Measurements from ENCODE around the gene SMAP1.
"Not testable (repeated sequence)": the region's sequence is repeated elsewhere in the genome, so short reads cannot be mapped to it uniquely, and the experiment has no call there.

Gene SMAP1

DNA sequence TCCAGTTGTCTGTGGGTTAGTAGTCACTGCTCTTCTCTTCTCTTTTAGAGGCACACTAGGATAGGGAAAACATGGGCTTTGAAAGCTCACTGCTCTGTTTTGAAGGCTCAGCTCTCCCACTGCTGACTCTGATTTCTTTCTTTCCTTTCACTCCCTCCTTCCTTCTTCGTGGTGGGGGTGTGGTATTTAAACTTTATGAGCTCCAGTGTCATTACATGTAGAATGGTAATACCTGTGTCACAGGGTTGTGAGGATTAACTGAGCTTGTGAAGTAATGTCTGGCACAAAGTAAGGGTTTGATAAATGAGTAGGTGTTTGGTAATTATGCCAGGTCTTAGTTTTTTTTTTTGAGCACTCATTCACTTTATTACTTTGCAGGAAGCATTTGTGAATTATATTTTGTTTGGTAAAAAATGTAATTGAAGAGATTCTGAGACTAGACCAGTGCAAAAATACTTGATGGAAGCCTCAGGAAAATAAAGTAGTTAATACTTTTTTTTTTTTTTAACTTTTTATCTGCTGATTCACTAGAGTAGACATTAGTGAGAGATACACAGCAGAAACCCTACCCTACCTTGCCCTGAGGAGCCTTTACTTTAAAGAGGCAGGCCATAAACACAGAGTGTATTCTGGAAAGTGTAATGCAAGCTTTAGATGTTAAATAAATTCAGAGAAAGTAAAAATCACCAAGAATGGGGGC is 17.3 kb downstream of the SMAP1 start:
- DNase-seq = no peak

DNA sequence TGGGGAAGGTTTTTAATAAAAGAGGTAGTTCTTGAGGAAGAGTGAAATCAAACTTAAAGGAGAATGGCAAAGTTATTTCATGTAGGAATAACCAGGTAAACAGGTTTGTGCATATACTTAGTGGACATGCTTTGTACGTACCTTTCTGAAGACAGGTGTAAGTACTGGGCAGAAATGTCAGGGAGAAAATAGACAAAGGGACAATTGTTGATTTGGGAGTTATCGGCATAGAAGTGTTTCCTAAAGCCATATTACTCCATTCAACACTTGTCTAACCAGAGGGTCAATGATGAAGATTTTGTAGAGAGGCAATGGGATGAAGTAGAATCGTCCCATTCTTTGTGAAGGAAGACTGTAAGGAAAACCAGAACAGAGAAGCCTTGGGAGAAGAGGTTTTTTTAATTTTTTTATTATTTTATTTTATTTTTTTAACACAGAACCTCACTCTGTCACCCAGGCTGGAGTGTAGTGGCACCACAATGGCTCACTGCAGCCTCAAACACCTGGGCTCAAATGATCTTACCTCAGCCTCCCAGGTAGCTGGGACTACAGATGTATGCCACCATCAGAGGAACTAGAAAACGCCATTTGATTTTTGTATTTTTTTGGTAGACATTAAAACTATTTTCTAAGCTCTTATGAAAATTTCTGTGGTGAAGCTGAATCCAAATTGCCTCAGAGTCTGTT is 18.0 kb downstream of the SMAP1 start:
- no peak for DNase-seq

DNA sequence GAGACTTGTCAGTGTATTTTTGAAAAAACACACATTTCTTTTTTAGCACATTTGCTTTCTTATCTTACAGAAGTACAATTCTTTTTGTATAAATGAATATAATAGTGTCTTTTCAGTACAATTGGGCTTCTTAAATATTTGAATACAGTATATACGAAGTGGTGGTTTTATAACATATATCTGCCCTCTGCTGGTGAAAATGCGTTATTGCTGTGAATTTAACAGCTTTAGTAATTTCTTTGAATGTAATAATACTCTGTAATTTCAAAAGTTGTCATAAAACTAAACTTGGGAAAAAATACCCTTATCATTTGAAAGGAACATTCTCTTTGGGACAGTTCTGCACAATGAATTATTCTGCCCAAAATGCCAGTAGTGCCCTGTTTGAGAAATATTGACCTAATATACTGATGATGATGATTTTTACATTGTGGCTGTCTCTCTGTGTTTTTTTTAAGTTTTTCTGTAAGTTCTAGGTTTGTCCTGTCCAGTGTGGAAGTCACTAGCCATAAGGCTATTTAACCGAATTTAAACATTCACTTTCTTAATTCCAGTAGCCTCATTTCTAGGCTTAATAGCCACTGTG is 19.0 kb downstream of the SMAP1 start:
- no peak for DNase-seq

DNA sequence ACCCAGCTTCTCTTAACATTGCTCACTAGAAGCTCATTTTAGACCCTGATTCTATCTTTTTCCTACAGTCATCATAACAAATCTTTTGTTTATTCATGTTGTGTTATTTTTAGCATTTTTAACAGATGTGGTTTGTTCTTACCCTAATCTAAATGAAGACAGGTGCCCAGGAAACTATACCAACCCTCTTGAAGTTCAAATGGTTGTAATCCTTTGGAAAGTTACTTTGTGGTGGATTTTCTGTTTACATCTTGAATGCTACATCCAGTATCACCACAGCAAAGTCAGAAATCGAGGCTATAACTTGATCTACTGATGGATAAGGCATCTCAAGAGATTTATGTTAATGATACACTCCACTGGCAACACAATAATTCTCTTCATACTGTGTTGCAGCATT is 26.2 kb downstream of the SMAP1 start:
- DNase-seq = no peak

DNA sequence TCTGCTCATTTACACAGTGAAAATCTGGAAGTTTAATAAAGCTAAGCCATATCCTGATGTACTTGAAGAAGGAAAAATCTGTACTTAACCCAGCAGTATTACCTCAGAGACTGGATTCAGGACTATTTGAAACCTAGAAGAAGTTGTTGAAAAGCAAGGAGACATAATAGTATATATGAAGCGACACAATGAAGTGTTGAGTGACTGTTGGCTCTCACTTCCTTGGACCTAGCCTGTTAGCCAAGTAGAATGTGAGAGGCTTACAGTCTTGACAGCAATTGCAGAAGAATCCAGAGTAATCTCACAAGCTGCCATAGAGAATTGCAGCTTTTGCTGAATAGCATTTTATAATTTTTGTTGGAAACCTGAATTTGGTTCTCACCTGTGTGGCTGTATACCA is 26.7 kb downstream of the SMAP1 start:
- DNase-seq = no peak

GRCh38 chr6:70700922-70701876 is 33.5 kb downstream of the SMAP1 start:
- no peak for DNase-seq

DNA sequence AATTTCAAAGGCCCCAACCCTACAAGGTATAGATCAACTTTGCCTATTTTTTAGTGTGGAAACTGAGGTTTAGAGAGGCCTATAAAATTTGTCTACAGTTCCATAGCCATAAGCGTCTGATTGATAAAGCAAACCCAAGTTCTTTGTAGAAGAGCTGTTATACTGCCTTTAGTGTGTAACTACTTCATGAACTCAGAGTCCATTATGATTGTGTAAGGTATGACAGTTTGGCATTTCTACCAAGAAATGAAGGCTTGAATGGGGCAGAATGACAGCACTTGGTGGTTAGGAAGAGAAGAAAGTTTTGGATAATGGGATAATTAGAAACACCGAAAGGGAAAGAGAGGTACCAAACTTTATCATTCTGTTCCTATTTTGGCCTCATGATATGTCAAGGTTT is 38.1 kb downstream of the SMAP1 start:
- DNase-seq = no peak

GRCh38 chr6:70706491-70707123 is 38.9 kb downstream of the SMAP1 start:
- DNase-seq = no peak

DNA sequence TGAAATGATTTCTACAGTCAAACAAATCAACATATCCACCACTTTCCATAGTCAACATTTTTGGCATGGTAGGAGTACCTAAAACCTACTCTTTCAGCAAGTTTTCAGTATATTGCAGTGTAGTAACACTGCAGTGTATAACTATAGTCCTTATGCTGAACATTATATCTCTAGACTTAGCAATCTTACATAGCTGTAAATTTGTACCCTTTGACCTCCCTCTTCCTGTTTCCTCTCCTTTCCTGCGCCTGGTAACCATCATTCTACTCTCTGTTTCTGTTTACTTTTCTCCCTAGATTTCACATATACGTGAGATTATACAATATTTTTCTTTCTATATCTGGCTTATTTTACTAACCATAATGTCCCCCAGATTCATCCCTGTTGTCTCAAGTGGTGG is 40.2 kb downstream of the SMAP1 start:
- DNase-seq = no peak

DNA sequence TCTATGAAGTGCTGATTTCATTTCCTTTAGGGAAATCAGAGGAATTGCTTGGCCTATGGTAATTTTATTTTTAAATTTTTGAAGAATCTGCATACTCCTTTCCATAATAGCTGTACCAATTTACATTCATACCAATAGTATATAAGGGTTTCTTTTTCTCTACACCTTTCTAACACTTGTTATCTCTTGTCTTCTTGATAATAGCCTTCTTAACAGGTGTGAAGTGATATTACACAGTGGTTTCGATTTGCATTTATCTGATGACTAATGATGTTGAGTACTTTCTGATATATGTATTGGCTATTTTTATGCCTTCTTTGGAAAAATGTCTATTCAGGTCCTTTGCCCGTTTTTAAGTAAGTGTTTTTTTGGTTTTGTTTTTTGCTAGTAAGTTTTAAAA is 40.8 kb downstream of the SMAP1 start:
- no peak for DNase-seq

GRCh38 chr6:70709826-70710225 is 42.1 kb downstream of the SMAP1 start:
- no peak for DNase-seq

DNA sequence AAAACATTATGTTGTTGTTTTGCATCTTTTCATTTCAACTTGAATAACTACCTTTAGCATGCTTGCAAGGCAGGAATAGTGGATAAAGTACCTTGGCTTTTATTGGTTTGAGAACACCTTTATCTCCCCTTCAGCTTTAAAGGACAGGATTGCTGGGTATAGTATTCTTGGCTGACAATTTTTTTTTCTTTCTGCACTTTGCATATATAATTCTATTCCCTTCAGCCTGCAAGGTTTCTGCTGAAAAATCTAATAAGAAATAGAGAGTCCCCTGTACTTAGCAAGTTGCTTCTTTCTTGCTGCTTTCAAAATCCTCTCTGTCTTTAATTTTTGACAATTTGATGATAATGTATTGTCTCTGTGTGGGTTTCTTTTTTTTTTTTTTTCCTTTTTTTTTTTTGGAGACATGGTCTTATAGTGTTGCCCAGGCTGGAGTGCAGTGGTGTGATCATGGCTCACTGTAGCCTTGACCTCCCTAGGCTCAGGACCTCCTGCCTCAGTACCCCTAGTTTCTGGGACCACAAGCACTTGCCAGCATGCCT is 47.1 kb downstream of the SMAP1 start:
- DNase-seq = no peak

DNA sequence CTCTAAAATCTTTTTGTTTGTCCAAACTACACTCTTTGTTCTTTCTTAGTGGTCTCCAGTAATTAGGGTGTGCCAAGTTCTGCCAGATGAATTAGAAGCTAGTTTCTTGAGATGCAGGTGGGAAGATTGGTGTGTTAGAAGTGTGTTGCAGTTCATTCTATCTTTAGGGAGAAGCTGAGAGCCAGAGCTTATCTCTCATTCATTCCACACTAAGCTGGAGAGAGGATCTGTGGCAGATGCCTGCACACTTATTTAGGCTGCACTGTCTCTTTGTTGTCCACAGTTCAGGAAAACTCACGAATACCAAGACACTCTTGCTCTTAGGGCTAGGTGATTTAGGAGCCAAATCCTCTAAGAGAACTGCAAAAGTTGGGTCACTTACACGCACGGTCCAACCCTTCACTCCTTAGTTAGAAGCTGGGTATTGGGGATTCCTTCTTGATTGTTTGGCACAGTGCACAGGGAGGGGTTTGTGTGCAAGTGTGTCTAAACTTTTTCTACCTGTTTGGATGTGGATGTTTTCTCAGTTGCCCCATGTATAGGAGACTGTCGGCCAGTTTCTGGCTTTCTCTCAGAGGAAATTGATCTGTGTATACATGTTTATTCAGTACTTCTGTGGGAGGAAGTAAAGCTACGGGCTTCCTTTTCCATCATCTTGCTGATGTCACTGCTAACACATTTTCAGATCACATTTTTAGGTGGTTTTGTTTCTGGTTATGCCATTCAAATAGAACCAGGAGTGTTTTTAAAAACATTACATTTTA is 49.5 kb downstream of the SMAP1 start:
- no peak for DNase-seq

DNA sequence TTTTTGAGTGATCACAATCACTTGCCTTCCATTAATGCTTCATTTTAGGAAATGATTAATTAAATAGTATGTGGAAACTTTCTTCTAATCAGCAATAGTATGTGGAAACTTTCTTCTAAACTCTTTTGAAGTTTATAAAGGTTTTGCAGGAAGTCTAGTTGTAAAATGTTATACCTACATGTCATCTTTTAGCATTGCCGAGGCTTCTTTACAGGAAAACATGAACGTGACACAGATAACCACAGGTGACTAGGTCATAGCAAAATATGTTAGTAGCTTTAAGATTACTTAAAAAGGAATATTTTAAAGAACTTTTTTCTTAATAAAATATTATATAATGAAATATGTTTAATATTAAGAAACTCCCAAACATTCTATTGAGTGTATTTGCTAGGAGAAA is 56.8 kb downstream of the SMAP1 start:
- DNase-seq = no peak

GRCh38 chr6:70725817-70726415 is 58.2 kb downstream of the SMAP1 start:
- no peak for DNase-seq

GRCh38 chr6:70734381-70734780 is 66.7 kb downstream of the SMAP1 start:
- DNase-seq = no peak

DNA sequence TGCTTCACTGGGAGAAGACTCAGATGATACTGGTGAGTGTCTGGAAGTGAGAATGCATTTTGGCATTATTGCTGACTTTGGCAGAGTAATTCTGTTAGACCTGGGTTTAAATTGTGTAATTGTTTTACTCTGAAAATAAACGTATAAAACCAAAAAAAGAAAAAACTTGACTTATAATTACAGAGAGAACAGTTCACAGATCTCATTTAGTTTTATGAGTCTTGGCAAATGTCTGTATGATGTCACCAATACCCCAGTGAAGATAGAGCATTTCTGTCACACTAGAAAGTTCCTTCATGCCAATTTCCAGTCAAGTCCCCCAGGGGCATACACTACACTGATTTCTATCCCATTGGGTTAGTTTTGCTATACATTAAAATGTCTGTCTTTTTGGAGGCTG is 67.3 kb downstream of the SMAP1 start:
- no peak for DNase-seq

GRCh38 chr6:70735513-70735912 is 67.8 kb downstream of the SMAP1 start:
- DNase-seq = no peak

DNA sequence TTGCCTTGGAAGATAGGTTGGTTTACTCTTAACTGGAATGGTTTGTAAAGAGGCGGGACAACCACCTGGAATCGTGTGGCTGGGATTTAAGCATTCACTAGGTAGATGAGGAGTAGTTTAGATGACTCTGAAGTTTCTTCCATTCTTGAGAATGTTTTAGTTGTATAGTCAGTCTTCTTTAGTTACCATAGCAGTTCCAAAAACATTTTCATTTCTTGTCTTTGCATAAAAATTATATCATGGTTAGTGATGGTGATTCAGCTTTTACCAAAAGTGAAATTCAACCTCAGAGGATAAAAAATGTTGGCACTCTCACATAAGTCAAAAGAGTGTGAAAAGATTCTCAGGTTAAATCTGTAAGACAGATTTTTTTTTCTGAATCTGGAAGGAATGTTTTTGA is 70.3 kb downstream of the SMAP1 start:
- no peak for DNase-seq

- no peak for DNase-seq
Observed at GRCh38 chr6:70739534-70739933, 71.9 kb downstream of the SMAP1 start.

DNA sequence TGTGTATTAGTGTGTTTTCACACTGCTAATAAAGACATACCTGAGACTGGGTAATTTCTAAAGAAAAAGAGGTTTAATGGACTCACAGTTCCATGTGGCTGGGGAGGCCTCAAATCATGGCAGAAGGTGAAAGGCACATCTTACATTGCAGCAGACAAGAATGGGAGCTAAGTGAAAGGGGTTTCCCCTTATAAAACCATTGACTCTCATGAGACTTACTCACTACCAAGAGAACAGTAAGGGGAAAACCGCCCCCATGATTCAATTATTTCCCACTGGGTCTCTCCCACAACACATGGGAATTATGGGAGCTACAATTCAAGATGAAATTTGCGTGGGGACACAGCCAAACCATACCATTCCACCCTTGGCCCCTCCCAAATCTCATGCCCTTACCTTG is 73.1 kb downstream of the SMAP1 start:
- DNase-seq = not testable (repeated sequence)

Data from femur (tissue), 1 donor.